H9 (cell line): Measurements from ENCODE around the gene CALN1. TPM values are rescaled to one million over a fixed set of nuclear protein-coding genes. Genes with fewer than 3 reads are reported as not detected.

Source experiments
- DNase-seq: peaks from one replicate; pipeline ENCODE4 v3.0.0-alpha.2; 2017
- H2AFZ ChIP-seq: one replicate; pipeline ENCODE4 v1.6.1; 2013; ENCODE audit warnings: mild to moderate bottlenecking, low read length, control low read depth, moderate library complexity
- H2AK5ac ChIP-seq: 2 replicates; pipeline ENCODE4 v1.6.1; 2013; ENCODE audit warnings: low read length, control low read depth, mixed read lengths; ENCODE audit not compliant: insufficient read length
- H2BK120ac ChIP-seq: one replicate; pipeline ENCODE4 v1.6.1; 2013; ENCODE audit warnings: low read depth, mild to moderate bottlenecking, low read length, control low read depth, inconsistent platforms; ENCODE audit not compliant: poor library complexity, severe bottlenecking
- H2BK12ac ChIP-seq: 2 replicates; pipeline ENCODE4 v1.6.1; 2013; ENCODE audit warnings: low read length, control low read depth, mixed read lengths, low read depth; ENCODE audit not compliant: insufficient read length
- H2BK15ac ChIP-seq: 2 replicates; pipeline ENCODE4 v1.6.1; 2013; ENCODE audit warnings: low read depth, low read length, control low read depth
- H2BK20ac ChIP-seq: one replicate; pipeline ENCODE4 v1.6.1; 2013; ENCODE audit warnings: low read depth, mild to moderate bottlenecking, low read length, control low read depth, inconsistent platforms; ENCODE audit not compliant: poor library complexity, severe bottlenecking
- H2BK5ac ChIP-seq: 2 replicates; pipeline ENCODE4 v1.6.1; 2013; ENCODE audit warnings: low read length, control low read depth, mixed read lengths; ENCODE audit not compliant: insufficient read length
- H3K14ac ChIP-seq: 2 replicates; pipeline ENCODE4 v1.6.1; 2013; ENCODE audit warnings: low read length, control low read depth; ENCODE audit not compliant: insufficient read depth
- H3K18ac ChIP-seq: 2 replicates; pipeline ENCODE4 v1.6.1; 2013; ENCODE audit warnings: low read depth, mild to moderate bottlenecking, mixed read lengths, low read length, control low read depth; ENCODE audit not compliant: insufficient read length
- H3K23ac ChIP-seq: 2 replicates; pipeline ENCODE4 v1.6.1; 2013; ENCODE audit warnings: low read length, control low read depth, mixed read lengths, low read depth; ENCODE audit not compliant: insufficient read length
- H3K23me2 ChIP-seq: 2 replicates; pipeline ENCODE4 v1.6.1; 2013; ENCODE audit warnings: low read depth, mild to moderate bottlenecking, mixed read lengths, low read length, control low read depth; ENCODE audit not compliant: insufficient read length, poor library complexity, severe bottlenecking
- H3K27ac ChIP-seq: 2 replicates; pipeline ENCODE4 v1.5.1; 2013; ENCODE audit warnings: low read length, control low read depth, mixed read lengths, low read depth; ENCODE audit not compliant: insufficient read length
- H3K27me3 ChIP-seq: 2 replicates; pipeline ENCODE4 v1.6.1; 2013; ENCODE audit warnings: low read length, control low read depth, inconsistent platforms; ENCODE audit not compliant: insufficient read depth
- H3K4ac ChIP-seq: 2 replicates; pipeline ENCODE4 v1.6.1; 2013; ENCODE audit warnings: low read depth, mild to moderate bottlenecking, control low read depth, inconsistent platforms, low read length, moderate library complexity
- H3K4me1 ChIP-seq: 2 replicates; pipeline ENCODE4 v1.6.1; 2013; ENCODE audit warnings: low read length, control low read depth, inconsistent platforms; ENCODE audit not compliant: insufficient read depth
- H3K4me2 ChIP-seq: 2 replicates; pipeline ENCODE4 v1.6.1; 2013; ENCODE audit warnings: low read length, control low read depth, mixed read lengths; ENCODE audit not compliant: insufficient read length, insufficient read depth
- H3K56ac ChIP-seq: 2 replicates; pipeline ENCODE4 v1.6.1; 2013; ENCODE audit warnings: low read depth, mild to moderate bottlenecking, mixed read lengths, low read length, control low read depth; ENCODE audit not compliant: insufficient read length
- H3K79me1 ChIP-seq: 2 replicates; pipeline ENCODE4 v1.6.1; 2013; ENCODE audit warnings: low read depth, mild to moderate bottlenecking, moderate library complexity, low read length, control low read depth, inconsistent platforms; ENCODE audit not compliant: insufficient read depth, poor library complexity, severe bottlenecking
- H3K79me2 ChIP-seq: 2 replicates; pipeline ENCODE4 v1.6.1; 2013; ENCODE audit warnings: low read length, control low read depth, inconsistent platforms; ENCODE audit not compliant: insufficient read depth
- H3K9ac ChIP-seq: 2 replicates; pipeline ENCODE4 v1.6.1; 2013; ENCODE audit warnings: low read length, control low read depth, mixed read lengths; ENCODE audit not compliant: insufficient read length; ENCODE audit errors: extremely low read depth
- H3K9me3 ChIP-seq: one replicate; pipeline ENCODE4 v1.6.1; 2013; ENCODE audit warnings: low read depth, low read length, inconsistent platforms; ENCODE audit not compliant: control insufficient read depth
- H3T11ph ChIP-seq: one replicate; pipeline ENCODE4 v1.6.1; 2013; ENCODE audit warnings: mild to moderate bottlenecking, low read length, control low read depth, inconsistent platforms
- H4K20me1 ChIP-seq: one replicate; pipeline ENCODE4 v1.6.1; 2013; ENCODE audit not compliant: control insufficient read depth, insufficient read length, insufficient read depth
- H4K5ac ChIP-seq: 2 replicates; pipeline ENCODE4 v1.6.1; 2013; ENCODE audit warnings: low read depth, mild to moderate bottlenecking, mixed read lengths, low read length, control low read depth; ENCODE audit not compliant: insufficient read length
- H4K8ac ChIP-seq: replicated peaks from 2 replicates; pipeline ENCODE4 v1.6.1; 2013; ENCODE audit warnings: low read length, control low read depth, mixed read lengths, low read depth; ENCODE audit not compliant: insufficient read length
- H4K91ac ChIP-seq: 2 replicates; pipeline ENCODE4 v1.6.1; 2013; ENCODE audit warnings: low read depth, mild to moderate bottlenecking, moderate library complexity, mixed read lengths, low read length, control low read depth; ENCODE audit not compliant: insufficient read length
- H3K27ac Mint-ChIP-seq, 3 experiments: 2 replicates in 2 of 3; 3 replicates in 1 of 3; pipeline ENCODE4 v1.8.0; 2020 to 2021; ENCODE audit warnings: mixed read lengths in 3 of 3, mild to moderate bottlenecking in 1 of 3, moderate library complexity in 1 of 3
- H3K27me3 Mint-ChIP-seq: 2 replicates; pipeline ENCODE4 v1.8.0; 2021; ENCODE audit warnings: low read depth, mild to moderate bottlenecking, moderate library complexity, mixed read lengths
- H3K36me3 Mint-ChIP-seq, 3 experiments: 2 replicates in 2 of 3; 3 replicates in 1 of 3; pipeline ENCODE4 v1.8.0; 2020 to 2021; ENCODE audit warnings: low read depth in 3 of 3, mixed read lengths in 3 of 3; ENCODE audit not compliant: insufficient read depth in 1 of 3
- H3K4me1 Mint-ChIP-seq, 2 experiments: 2 replicates each; pipeline ENCODE4 v1.8.0; 2020; ENCODE audit warnings: mixed read lengths in 2 of 2
- H3K4me3 Mint-ChIP-seq, 2 experiments: 2 replicates in 1 of 2; 3 replicates in 1 of 2; pipeline ENCODE4 v1.8.0; 2020 to 2021; ENCODE audit warnings: mild to moderate bottlenecking in 2 of 2, mixed read lengths in 2 of 2, moderate library complexity in 1 of 2
- H3K9me3 Mint-ChIP-seq, 2 experiments: 2 replicates in 1 of 2; 3 replicates in 1 of 2; pipeline ENCODE4 v1.8.0; 2020; ENCODE audit warnings: mild to moderate bottlenecking in 2 of 2, mixed read lengths in 2 of 2, moderate library complexity in 1 of 2
- WGBS: extraction: QIAGEN DNeasy Blood & Tissue Kit; methylation state at CpG from one replicate; pipeline ENCODE4 v1.1.7; 2013; ENCODE audit warnings: missing lambda C conversion rate, low lambda C conversion rate, mixed read lengths; ENCODE audit not compliant: insufficient read length; ENCODE audit errors: extremely low coverage; 5-methylcytosine and 5-hydroxymethylcytosine counted together
- total RNA-seq: library from RNA; stranded (reverse); gene quantifications from 2 replicates; pipeline ENCODE4 v1.2.1, GENCODE V29; 2021
- TF ChIP-seq, protein P1 (sequence below): fragments of 200-600 bp; sonication (generic); conservative IDR thresholded peaks from 3 replicates; pipeline ENCODE4 v1.8.0; 2021; ENCODE audit warnings: antibody characterized with exemption, mild to moderate bottlenecking

Gene CALN1
- total RNA-seq, 1 experiment from 2014 or later: 2.8 TPM

- peaks cover 8% of the 10 kb centered on the region for H3K9me3 ChIP-seq
- H4K91ac ChIP-seq: no peak overlapping the region
- peak overlapping the region; percentile 51 for H3K18ac ChIP-seq
- no peak overlapping the region for H3K56ac ChIP-seq
- H2AK5ac ChIP-seq: no peak overlapping the region
- H3K4me3 Mint-ChIP-seq: peak overlapping the region; percentile 77 to 88
- H2BK5ac ChIP-seq: no peak overlapping the region
- peak overlapping the region; percentile 87 for H3K14ac ChIP-seq
- H2BK120ac ChIP-seq: no peak overlapping the region
- H3K23me2 ChIP-seq: peaks cover 20% of the 10 kb centered on the region
- H3T11ph ChIP-seq: no peak overlapping the region
- no peak overlapping the region for H2AFZ ChIP-seq
- H3K27ac ChIP-seq: no peak overlapping the region
- no peak overlapping the region for H2BK12ac ChIP-seq
- no peak overlapping the region for H2BK15ac ChIP-seq
- no peak overlapping the region for H3K23ac ChIP-seq
- H3K36me3 Mint-ChIP-seq: peaks cover 9 to 24% (median 22%) of the 10 kb centered on the region in 3 experiments
- TF ChIP-seq, protein P1, sequence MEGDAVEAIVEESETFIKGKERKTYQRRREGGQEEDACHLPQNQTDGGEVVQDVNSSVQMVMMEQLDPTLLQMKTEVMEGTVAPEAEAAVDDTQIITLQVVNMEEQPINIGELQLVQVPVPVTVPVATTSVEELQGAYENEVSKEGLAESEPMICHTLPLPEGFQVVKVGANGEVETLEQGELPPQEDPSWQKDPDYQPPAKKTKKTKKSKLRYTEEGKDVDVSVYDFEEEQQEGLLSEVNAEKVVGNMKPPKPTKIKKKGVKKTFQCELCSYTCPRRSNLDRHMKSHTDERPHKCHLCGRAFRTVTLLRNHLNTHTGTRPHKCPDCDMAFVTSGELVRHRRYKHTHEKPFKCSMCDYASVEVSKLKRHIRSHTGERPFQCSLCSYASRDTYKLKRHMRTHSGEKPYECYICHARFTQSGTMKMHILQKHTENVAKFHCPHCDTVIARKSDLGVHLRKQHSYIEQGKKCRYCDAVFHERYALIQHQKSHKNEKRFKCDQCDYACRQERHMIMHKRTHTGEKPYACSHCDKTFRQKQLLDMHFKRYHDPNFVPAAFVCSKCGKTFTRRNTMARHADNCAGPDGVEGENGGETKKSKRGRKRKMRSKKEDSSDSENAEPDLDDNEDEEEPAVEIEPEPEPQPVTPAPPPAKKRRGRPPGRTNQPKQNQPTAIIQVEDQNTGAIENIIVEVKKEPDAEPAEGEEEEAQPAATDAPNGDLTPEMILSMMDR: no peak
- H3K27ac Mint-ChIP-seq: no peak overlapping the region
- H3K4me1 ChIP-seq: no peaks in the 10 kb centered on the region
- peaks cover 4% of the 10 kb centered on the region for H3K79me1 ChIP-seq
- peaks cover 4% of the 10 kb centered on the region; the same call in 1 of the 2 replicates for H3K79me2 ChIP-seq
- H3K4ac ChIP-seq: no peak overlapping the region
- peaks cover 3% of the 10 kb centered on the region; the same call in 1 of the 2 replicates for H3K27me3 ChIP-seq
- H4K5ac ChIP-seq: no peak overlapping the region
- no peaks in the 10 kb centered on the region for H4K20me1 ChIP-seq
- peaks cover 19 to 21% of the 10 kb centered on the region in 2 experiments for H3K9me3 Mint-ChIP-seq
- no peak overlapping the region for H2BK20ac ChIP-seq
- H3K27me3 Mint-ChIP-seq: peaks cover 48% of the 10 kb centered on the region
- peaks cover 17 to 25% of the 10 kb centered on the region in 2 experiments for H3K4me1 Mint-ChIP-seq
- no CpG with 5 or more reads among the region's 89 CpGs for WGBS
- H3K9ac ChIP-seq: peak overlapping the region; percentile 16
- H4K8ac ChIP-seq: no peak overlapping the region
- peak; percentile 59 for DNase-seq
- H3K4me2 ChIP-seq: peak overlapping the region; percentile 72
Observed at GRCh38 chr7:72336632-72337389, 75.3 kb downstream of the CALN1 start.
